SK-N-SH (cell line): ENCODE results near the gene RPH3AL. TPM values are rescaled to one million over a fixed set of nuclear protein-coding genes. Genes with fewer than 3 reads are reported as not detected.

ENCODE experiments used
- CTCF ChIA-PET: fragments of 300-600, 350-600 bp; formaldehyde crosslinking; extraction: SDS; loops from one replicate; lab custom pipeline; 2021; lab: Yijun Ruan, JAX
- POLR2A ChIA-PET: fragments of 350-600 bp; sonication (Branson Sonifier 250); formaldehyde crosslinking; extraction: SDS; loops from one replicate; lab custom pipeline; 2020; ENCODE audit warnings: antibody characterized with exemption, inconsistent platforms; lab: Yijun Ruan, JAX
- DNase-seq: peaks from one replicate; pipeline ENCODE4 v3.0.0; 2012
- H2AFZ ChIP-seq: fragments of 200-600 bp; sonication (generic); 2 replicates; pipeline ENCODE4 v1.8.1; 2016; ENCODE audit warnings: antibody characterized with exemption, mild to moderate bottlenecking, low read depth
- H3F3A ChIP-seq: fragments of 200-600 bp; sonication (generic); replicated peaks from 2 replicates; pipeline ENCODE3; 2016; ENCODE audit warnings: antibody characterized with exemption, mild to moderate bottlenecking; ENCODE audit not compliant: insufficient read depth
- H3K27ac ChIP-seq, 2 experiments: fragments of 200-500 bp in 1 of 2; fragments of 200-600 bp in 1 of 2; sonication (Bioruptor generic) in 1 of 2; sonication (generic), shearing (Covaris generic) in 1 of 2; 2 replicates each; pipeline versions ENCODE4 v1.5.1 to v1.6.1; 2014 to 2016; ENCODE audit warnings: low read depth in 2 of 2, inconsistent platforms in 1 of 2, low read length in 1 of 2, mild to moderate bottlenecking in 1 of 2, mixed read lengths in 1 of 2
- H3K27me3 ChIP-seq: fragments of 200-600 bp; sonication (generic), shearing (Covaris generic); 2 replicates; pipeline ENCODE4 v1.6.1; 2016; ENCODE audit warnings: mixed run types; ENCODE audit not compliant: insufficient read depth
- H3K36me3 ChIP-seq, 2 experiments: fragments of 200-500 bp in 1 of 2; fragments of 200-600 bp in 1 of 2; sonication (Bioruptor generic) in 1 of 2; sonication (generic) in 1 of 2; replicated peaks in 1 of 2; 2 replicates each; pipeline versions ENCODE3 to v1.5.1; 2014 to 2016; ENCODE audit warnings: low read length in 1 of 2, mild to moderate bottlenecking in 1 of 2; ENCODE audit not compliant: insufficient read depth in 2 of 2, control insufficient read depth in 1 of 2
- H3K4me1 ChIP-seq, 2 experiments: fragments of 200-500 bp in 1 of 2; fragments of 200-600 bp in 1 of 2; sonication (Bioruptor generic) in 1 of 2; sonication (generic), shearing (Covaris generic) in 1 of 2; 2 replicates each; pipeline versions ENCODE4 v1.5.1 to v1.6.1; 2014 to 2016; ENCODE audit warnings: low read depth in 1 of 2, low read length in 1 of 2, mixed run types in 1 of 2; ENCODE audit not compliant: insufficient read depth in 2 of 2, control insufficient read depth in 1 of 2
- H3K4me2 ChIP-seq: fragments of 200-600 bp; sonication (generic), shearing (Covaris generic); 2 replicates; pipeline ENCODE4 v1.6.1; 2017; ENCODE audit warnings: mixed run types
- H3K4me3 ChIP-seq, 2 experiments: fragments of 200-500 bp in 1 of 2; fragments of 200-600 bp in 1 of 2; sonication (Bioruptor generic) in 1 of 2; sonication (generic), shearing (Covaris generic) in 1 of 2; 2 replicates each; pipeline versions ENCODE4 v1.5.1 to v1.8.1; 2014 to 2016; ENCODE audit warnings: low read depth in 2 of 2, inconsistent platforms in 1 of 2, low read length in 1 of 2, mild to moderate bottlenecking in 1 of 2, mixed read lengths in 1 of 2, moderate library complexity in 1 of 2
- H3K79me2 ChIP-seq: fragments of 200-600 bp; sonication (generic); 2 replicates; pipeline ENCODE4 v1.8.1; 2017; ENCODE audit warnings: mild to moderate bottlenecking; ENCODE audit not compliant: insufficient read depth
- H3K9ac ChIP-seq: fragments of 200-600 bp; sonication (generic); 2 replicates; pipeline ENCODE4 v1.6.1; 2017; ENCODE audit warnings: mixed run types
- H3K9me2 ChIP-seq: fragments of 200-600 bp; sonication (generic); 2 replicates; pipeline ENCODE4 v1.6.1; 2017; ENCODE audit warnings: mixed run types
- H3K9me3 ChIP-seq: fragments of 200-600 bp; sonication (generic); 2 replicates; pipeline ENCODE4 v1.6.1; 2017; ENCODE audit warnings: mixed run types, mild to moderate bottlenecking, moderate library complexity
- H4K20me1 ChIP-seq: fragments of 200-600 bp; sonication (generic); 2 replicates; pipeline ENCODE4 v1.6.1; 2017; ENCODE audit warnings: mild to moderate bottlenecking, mixed run types; ENCODE audit not compliant: insufficient read depth
- ELF1 ChIP-seq: IDR thresholded peaks from 2 replicates; pipeline ENCODE4 v1.4.0; 2012
- FOSL2 ChIP-seq: IDR thresholded peaks from 2 replicates; pipeline ENCODE4 v1.4.0; 2012; ENCODE audit warnings: low read depth, mild to moderate bottlenecking, moderate library complexity, borderline replicate concordance
- FOXJ3 ChIP-seq: sonication (generic); formaldehyde crosslinking; IDR thresholded peaks from 2 replicates; pipeline ENCODE4 v1.5.1; 2020; ENCODE audit warnings: mild to moderate bottlenecking, missing genetic modification reagents
- FOXM1 ChIP-seq: IDR thresholded peaks from 2 replicates; pipeline ENCODE4 v1.4.0; 2012; ENCODE audit warnings: low read depth, mild to moderate bottlenecking
- MXI1 ChIP-seq: IDR thresholded peaks from 2 replicates; pipeline ENCODE4 v1.6.1; 2012; ENCODE audit warnings: mild to moderate bottlenecking, low read depth, low read length, improper control_type of control experiment
- RFX5 ChIP-seq: IDR thresholded peaks from 2 replicates; pipeline ENCODE4 v1.6.1; 2012; ENCODE audit warnings: mild to moderate bottlenecking, improper control_type of control experiment, low read length
- RXRA ChIP-seq: IDR thresholded peaks from 2 replicates; pipeline ENCODE4 v1.4.0; 2012; ENCODE audit warnings: low read depth, mild to moderate bottlenecking, borderline replicate concordance
- TAF1 ChIP-seq: IDR thresholded peaks from 2 replicates; pipeline ENCODE4 v1.6.1; 2012; ENCODE audit warnings: low read depth, mild to moderate bottlenecking, low read length, moderate library complexity, borderline replicate concordance
- TCF12 ChIP-seq: IDR thresholded peaks from 2 replicates; pipeline ENCODE4 v1.4.0; 2012
- WGBS: methylation state at CpG from one replicate; pipeline ENCODE4 v1.1.6; 2017; ENCODE audit warnings: low lambda C conversion rate; 5-methylcytosine and 5-hydroxymethylcytosine counted together
- polyA plus RNA-seq, 3 experiments: library from polyadenylated mRNA; depleted of rRNA; stranded (reverse); fragments of >200 nt; gene quantifications; 2 replicates each; pipeline ENCODE4 v1.2.3, GENCODE V29; 2012
- TF ChIP-seq, protein P1 (sequence below): fragments of 150-350 bp; IDR thresholded peaks from 2 replicates; pipeline ENCODE4 v1.6.1; 2016; ENCODE audit warnings: mild to moderate bottlenecking, low read depth, low read length
- TF ChIP-seq, protein P2 (sequence below): IDR thresholded peaks from 2 replicates; pipeline ENCODE4 v1.4.0; 2012; ENCODE audit warnings: low read depth
- TF ChIP-seq, protein P3 (sequence below): fragments of 150-350 bp; IDR thresholded peaks from 2 replicates; pipeline ENCODE4 v1.6.1; 2017; ENCODE audit warnings: antibody characterized with exemption, low read length, low read depth, borderline replicate concordance

Gene RPH3AL
- polyA plus RNA-seq, 1 of the 3 experiments (the other 2 are of a cell fraction): 2.9 TPM

DNA sequence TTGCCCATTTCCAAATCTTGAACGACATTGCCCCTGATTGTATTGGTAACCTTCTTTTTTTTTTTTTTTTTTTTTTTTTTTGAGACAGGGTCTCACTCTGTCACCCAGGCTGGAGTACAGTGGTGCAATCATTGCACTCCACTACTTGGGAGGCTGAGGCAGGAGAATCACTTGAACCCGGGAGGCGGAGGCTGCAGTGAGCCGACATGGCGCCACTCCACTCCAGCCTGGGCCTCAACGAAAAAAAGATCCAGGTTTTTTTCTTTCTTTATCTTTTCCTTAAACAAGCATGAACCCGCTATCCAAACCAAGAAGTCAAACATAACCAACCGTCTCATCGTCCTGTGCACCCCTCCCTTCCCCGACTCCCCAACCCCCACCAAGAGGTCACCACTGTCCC, 47.6 kb upstream of the RPH3AL start:
- no peaks in the 10 kb centered on the region for H3K79me2 ChIP-seq
- no peak for DNase-seq
- POLR2A ChIA-PET: no interaction called here

DNA sequence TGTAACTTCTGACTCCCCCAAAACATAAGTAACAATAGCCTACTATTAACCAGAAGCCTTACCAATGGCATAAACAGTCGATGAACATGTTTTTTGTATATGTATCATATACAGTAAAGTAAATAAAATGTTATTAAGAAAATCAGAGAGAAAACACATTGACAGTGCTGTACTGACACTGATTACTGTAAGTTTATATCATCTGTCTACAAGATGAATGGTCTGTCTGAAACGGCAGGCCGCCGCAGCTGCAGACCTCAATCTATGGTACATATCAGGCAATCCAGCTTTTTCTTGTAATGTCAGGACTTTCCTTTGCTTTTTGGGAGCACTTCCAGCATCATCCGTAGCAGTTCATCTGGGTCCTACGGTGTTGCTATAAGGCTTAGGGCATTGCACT, 44.2 kb upstream of the RPH3AL start:
- Histone ChIP-seq H3K4me3 (no peak overlapping the region), H3K79me2 (no peaks in the 10 kb centered on the region), H3K36me3 (no peaks in the 10 kb centered on the region), H3F3A (no peaks in the 10 kb centered on the region), H3K27me3 (no peaks in the 10 kb centered on the region), H3K9me3 (no peaks in the 10 kb centered on the region), H3K9me2 (no peaks in the 10 kb centered on the region), H2AFZ (no peak overlapping the region), H4K20me1 (no peaks in the 10 kb centered on the region), H3K9ac (no peak overlapping the region), H3K4me2 (no peak overlapping the region), H3K4me1 (no peaks in the 10 kb centered on the region), H3K27ac (no peak overlapping the region)
- ChIA-PET POLR2A (no interaction called here), CTCF (interaction anchor here (0.6 to 1.4 kb wide), 2 partner anchors 87 to 304 kb away, joined by 3 to 7 read pairs; no protein-coding TSS in a partner anchor)
- 80% methylated on average over 6 of the region's 6 CpGs for WGBS
- TF ChIP-seq, protein P1, sequence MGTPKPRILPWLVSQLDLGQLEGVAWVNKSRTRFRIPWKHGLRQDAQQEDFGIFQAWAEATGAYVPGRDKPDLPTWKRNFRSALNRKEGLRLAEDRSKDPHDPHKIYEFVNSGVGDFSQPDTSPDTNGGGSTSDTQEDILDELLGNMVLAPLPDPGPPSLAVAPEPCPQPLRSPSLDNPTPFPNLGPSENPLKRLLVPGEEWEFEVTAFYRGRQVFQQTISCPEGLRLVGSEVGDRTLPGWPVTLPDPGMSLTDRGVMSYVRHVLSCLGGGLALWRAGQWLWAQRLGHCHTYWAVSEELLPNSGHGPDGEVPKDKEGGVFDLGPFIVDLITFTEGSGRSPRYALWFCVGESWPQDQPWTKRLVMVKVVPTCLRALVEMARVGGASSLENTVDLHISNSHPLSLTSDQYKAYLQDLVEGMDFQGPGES: no peak
- TF ChIP-seq ELF1 (no peak), FOSL2 (no peak), TCF12 (no peak), FOXM1 (no peak), RXRA (no peak), MXI1 (no peak)
- TF ChIP-seq, protein P2, sequence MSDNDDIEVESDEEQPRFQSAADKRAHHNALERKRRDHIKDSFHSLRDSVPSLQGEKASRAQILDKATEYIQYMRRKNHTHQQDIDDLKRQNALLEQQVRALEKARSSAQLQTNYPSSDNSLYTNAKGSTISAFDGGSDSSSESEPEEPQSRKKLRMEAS: no peak
- DNase-seq: no peak

More for the DNA sequence above, 47.6 kb upstream of the RPH3AL start:
- Histone ChIP-seq H2AFZ (no peak overlapping the region), H3K27me3 (no peaks in the 10 kb centered on the region), H3K27ac (no peak overlapping the region), H3K9me3 (no peaks in the 10 kb centered on the region), H3K9ac (no peak overlapping the region), H3K4me2 (no peak overlapping the region), H3K4me3 (no peak overlapping the region), H3K9me2 (no peaks in the 10 kb centered on the region), H4K20me1 (no peaks in the 10 kb centered on the region), H3K36me3 (no peaks in the 10 kb centered on the region), H3K4me1 (no peaks in the 10 kb centered on the region), H3F3A (no peaks in the 10 kb centered on the region)
- WGBS: 63% methylated on average over 10 of the region's 10 CpGs
- TF ChIP-seq, protein P3, sequence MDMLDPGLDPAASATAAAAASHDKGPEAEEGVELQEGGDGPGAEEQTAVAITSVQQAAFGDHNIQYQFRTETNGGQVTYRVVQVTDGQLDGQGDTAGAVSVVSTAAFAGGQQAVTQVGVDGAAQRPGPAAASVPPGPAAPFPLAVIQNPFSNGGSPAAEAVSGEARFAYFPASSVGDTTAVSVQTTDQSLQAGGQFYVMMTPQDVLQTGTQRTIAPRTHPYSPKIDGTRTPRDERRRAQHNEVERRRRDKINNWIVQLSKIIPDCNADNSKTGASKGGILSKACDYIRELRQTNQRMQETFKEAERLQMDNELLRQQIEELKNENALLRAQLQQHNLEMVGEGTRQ: no peak
- TF ChIP-seq RFX5 (no peak), TAF1 (no peak), FOXJ3 (CRISPR knock-in tag) (no peak), MXI1 (no peak), ELF1 (no peak), FOSL2 (no peak)
- CTCF ChIA-PET: no interaction called here
